GM12873 (cell line): ENCODE measurements around the gene WDR20.

ENCODE experiments used
- CTCF ChIP-seq: IDR thresholded peaks from 2 replicates; pipeline ENCODE4 v1.5.1; 2012; ENCODE audit warnings: low read depth, mild to moderate bottlenecking, moderate library complexity, low read length, control low read depth; ENCODE audit not compliant: insufficient read depth; ENCODE audit errors: missing control alignments

WDR20 gene

GRCh38 chr14:102225386-102225785 lies 85.7 kb downstream of the WDR20 start:
- no peak for TF ChIP-seq CTCF

GRCh38 chr14:102225936-102226335 lies 86.2 kb downstream of the WDR20 start:
- no peak for TF ChIP-seq CTCF

- TF ChIP-seq CTCF: no peak
Measured at GRCh38 chr14:102226356-102227125, 86.8 kb downstream of the WDR20 start.

- TF ChIP-seq CTCF: no peak
Measured at GRCh38 chr14:102227184-102227964, 87.7 kb downstream of the WDR20 start.

GRCh38 chr14:102229071-102229738 lies 89.5 kb downstream of the WDR20 start:
- no peak for TF ChIP-seq CTCF

GRCh38 chr14:102229739-102230092 lies 90.0 kb downstream of the WDR20 start:
- no peak for TF ChIP-seq CTCF
